ENCODE results near the gene ZFP69B. TPM values are rescaled to one million over a fixed set of nuclear protein-coding genes. Genes with fewer than 3 reads are reported as not detected.

Gene ZFP69B
- polyA plus RNA-seq, 1 donor (not counting 4 experiments of a cell fraction or from before 2014, with no cell fraction given), result 1.9 TPM

DNA sequence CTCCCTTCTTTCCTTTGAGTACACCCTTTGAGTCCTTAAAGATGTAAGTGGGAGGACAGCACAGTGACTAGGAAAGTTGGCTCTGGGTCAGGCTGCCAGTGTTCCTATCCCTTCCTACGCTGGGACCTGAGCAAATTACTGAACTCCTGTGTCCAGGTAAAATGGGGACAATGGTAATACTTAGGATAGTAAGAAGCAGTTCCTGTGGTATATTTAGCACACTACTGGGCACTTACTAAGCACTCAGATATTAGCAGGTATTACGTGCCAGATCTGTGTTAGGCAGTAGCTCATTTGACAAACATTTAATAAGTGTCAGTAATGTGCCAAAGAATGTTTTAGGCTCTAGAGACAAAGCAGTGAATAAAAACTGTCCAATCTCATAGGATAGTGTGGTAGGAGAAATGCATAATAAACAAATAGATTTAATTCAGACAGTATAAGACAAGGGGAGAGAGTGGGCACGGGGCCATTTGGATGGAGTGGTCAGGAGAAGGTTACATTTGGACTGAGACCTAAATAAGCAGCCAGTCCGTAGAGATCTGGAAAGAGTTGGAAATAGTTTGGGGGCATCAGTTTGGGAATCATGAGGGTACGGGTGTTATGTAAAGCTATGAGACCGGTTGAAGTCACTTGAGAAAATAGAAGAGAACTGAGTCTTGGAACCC lies 26.2 kb upstream of the ZFP69B start:
- no peaks in the 10 kb centered on the region for H4K20me1 ChIP-seq (ENCODE audit: control insufficient read depth, extremely low read depth, insufficient read depth, low read length)
- dilution Hi-C loops (cut with MboI; ENCODE audit: extremely low pct_ligation_motif_present, low sequenced_read_pairs), result no loop called here
- no peaks in the 10 kb centered on the region for H3K4me1 ChIP-seq (ENCODE audit: control insufficient read depth, extremely low read depth, insufficient read depth, low read length)
- H3K79me2 ChIP-seq (ENCODE audit: control insufficient read depth, insufficient read depth, low read length), result no peaks in the 10 kb centered on the region
- DNase-seq (ENCODE audit: low read depth, low spot score) (no peak), FAIRE-seq (no peak)
- H3K9me3 ChIP-seq (ENCODE audit: control insufficient read depth, low read depth, low read length), result no peaks in the 10 kb centered on the region
- no peak overlapping the region for H3K27ac ChIP-seq (ENCODE audit: control insufficient read depth, insufficient read depth, low read length)
- H3K9ac ChIP-seq (ENCODE audit: control insufficient read depth, extremely low read depth, insufficient read depth, low read length), result no peak overlapping the region
- no peaks in the 10 kb centered on the region for H3K9me1 ChIP-seq (ENCODE audit: control insufficient read depth, extremely low read depth, insufficient read depth, low read length)
- TF ChIP-seq EZH2 (IDR thresholded peaks at IDR 0.05; ENCODE audit: low read length), result no peak
- TF ChIP-seq, protein P1, sequence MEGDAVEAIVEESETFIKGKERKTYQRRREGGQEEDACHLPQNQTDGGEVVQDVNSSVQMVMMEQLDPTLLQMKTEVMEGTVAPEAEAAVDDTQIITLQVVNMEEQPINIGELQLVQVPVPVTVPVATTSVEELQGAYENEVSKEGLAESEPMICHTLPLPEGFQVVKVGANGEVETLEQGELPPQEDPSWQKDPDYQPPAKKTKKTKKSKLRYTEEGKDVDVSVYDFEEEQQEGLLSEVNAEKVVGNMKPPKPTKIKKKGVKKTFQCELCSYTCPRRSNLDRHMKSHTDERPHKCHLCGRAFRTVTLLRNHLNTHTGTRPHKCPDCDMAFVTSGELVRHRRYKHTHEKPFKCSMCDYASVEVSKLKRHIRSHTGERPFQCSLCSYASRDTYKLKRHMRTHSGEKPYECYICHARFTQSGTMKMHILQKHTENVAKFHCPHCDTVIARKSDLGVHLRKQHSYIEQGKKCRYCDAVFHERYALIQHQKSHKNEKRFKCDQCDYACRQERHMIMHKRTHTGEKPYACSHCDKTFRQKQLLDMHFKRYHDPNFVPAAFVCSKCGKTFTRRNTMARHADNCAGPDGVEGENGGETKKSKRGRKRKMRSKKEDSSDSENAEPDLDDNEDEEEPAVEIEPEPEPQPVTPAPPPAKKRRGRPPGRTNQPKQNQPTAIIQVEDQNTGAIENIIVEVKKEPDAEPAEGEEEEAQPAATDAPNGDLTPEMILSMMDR (optimal IDR thresholded peaks at IDR 0.05 in 1 of 3, IDR thresholded peaks at IDR 0.05 in 1 of 3, conservative IDR thresholded peaks at IDR 0.05 in 1 of 3; ENCODE audit: extremely low read depth in 1 of 3, insufficient read depth in 2 of 3, low read length in 3 of 3), result no peak
- H3K27me3 ChIP-seq (ENCODE audit: control insufficient read depth, extremely low read depth, insufficient read depth, low read length), result no peaks in the 10 kb centered on the region
- H2AFZ ChIP-seq (ENCODE audit: control insufficient read depth, low read length), result no peak overlapping the region
- H3K4me3 ChIP-seq (ENCODE audit: control insufficient read depth in 2 of 3, extremely low read depth in 1 of 3, insufficient read depth in 2 of 3, low read depth in 1 of 3, low read length in 3 of 3), result no peak overlapping the region
- no peak overlapping the region for H3K4me2 ChIP-seq (ENCODE audit: control insufficient read depth, extremely low read depth, insufficient read depth, low read depth, low read length)
- peaks cover 0 to 1% of the 10 kb centered on the region in 2 experiments for H3K36me3 ChIP-seq (ENCODE audit: control insufficient read depth in 2 of 2, extremely low read depth in 1 of 2, insufficient read depth in 2 of 2, low read length in 2 of 2)

DNA sequence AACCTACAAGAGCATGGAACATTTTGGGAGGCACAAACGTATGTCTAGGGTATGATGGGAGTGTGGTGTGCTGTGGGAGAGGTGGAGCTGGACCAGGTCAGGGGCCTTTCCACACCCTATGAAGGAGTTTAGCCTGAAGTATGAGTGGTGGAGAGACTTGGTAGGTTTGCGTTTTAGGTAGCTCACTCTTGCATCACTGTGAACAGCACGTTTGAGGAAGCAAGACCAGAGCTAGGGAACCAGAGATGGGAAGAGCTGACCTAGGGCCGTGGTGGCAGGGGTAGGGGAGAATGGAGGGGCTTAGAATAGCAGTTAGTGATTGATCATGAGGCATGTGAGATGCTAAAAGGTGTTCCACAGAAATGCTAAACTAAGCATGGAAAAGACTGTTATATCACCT lies 25.1 kb upstream of the ZFP69B start:
- H3K4me1 ChIP-seq (ENCODE audit: control insufficient read depth, extremely low read depth, insufficient read depth, low read length), result no peaks in the 10 kb centered on the region
- H3K27ac ChIP-seq (ENCODE audit: control insufficient read depth, insufficient read depth, low read length), result no peak overlapping the region
- H3K36me3 ChIP-seq (ENCODE audit: control insufficient read depth in 2 of 2, extremely low read depth in 1 of 2, insufficient read depth in 2 of 2, low read length in 2 of 2), result peaks cover 0 to 1% of the 10 kb centered on the region in 2 experiments
- H3K4me2 ChIP-seq (ENCODE audit: control insufficient read depth, extremely low read depth, insufficient read depth, low read depth, low read length), result no peak overlapping the region
- H3K9me1 ChIP-seq (ENCODE audit: control insufficient read depth, extremely low read depth, insufficient read depth, low read length), result no peaks in the 10 kb centered on the region
- H3K27me3 ChIP-seq (ENCODE audit: control insufficient read depth, extremely low read depth, insufficient read depth, low read length), result no peaks in the 10 kb centered on the region
- H2AFZ ChIP-seq (ENCODE audit: control insufficient read depth, low read length), result no peak overlapping the region
- no peaks in the 10 kb centered on the region for H3K79me2 ChIP-seq (ENCODE audit: control insufficient read depth, insufficient read depth, low read length)
- H3K4me3 ChIP-seq (ENCODE audit: control insufficient read depth in 2 of 3, extremely low read depth in 1 of 3, insufficient read depth in 2 of 3, low read depth in 1 of 3, low read length in 3 of 3), result no peak overlapping the region
- no peaks in the 10 kb centered on the region for H3K9me3 ChIP-seq (ENCODE audit: control insufficient read depth, low read depth, low read length)
- FAIRE-seq (no peak), DNase-seq (ENCODE audit: low read depth, low spot score) (no peak)
- H4K20me1 ChIP-seq (ENCODE audit: control insufficient read depth, extremely low read depth, insufficient read depth, low read length), result no peaks in the 10 kb centered on the region
- no peak overlapping the region for H3K9ac ChIP-seq (ENCODE audit: control insufficient read depth, extremely low read depth, insufficient read depth, low read length)
- dilution Hi-C loops (cut with MboI; ENCODE audit: extremely low pct_ligation_motif_present, low sequenced_read_pairs), result no loop called here
- TF ChIP-seq, protein P1 (optimal IDR thresholded peaks at IDR 0.05 in 1 of 3, IDR thresholded peaks at IDR 0.05 in 1 of 3, conservative IDR thresholded peaks at IDR 0.05 in 1 of 3; ENCODE audit: extremely low read depth in 1 of 3, insufficient read depth in 2 of 3, low read length in 3 of 3), result no peak
- TF ChIP-seq EZH2 (IDR thresholded peaks at IDR 0.05; ENCODE audit: low read length), result no peak

Data from keratinocyte (primary cell).